Activated T-cell treated with anti-CD3 and anti-CD28 coated beads for 1 hour (primary cell): ENCODE measurements around the gene KRT36.

Experiments
- DNase-seq: peaks from one replicate; pipeline ENCODE4 v3.0.0-alpha.2; 2020; ENCODE audit warnings: low read depth

Gene KRT36

DNA sequence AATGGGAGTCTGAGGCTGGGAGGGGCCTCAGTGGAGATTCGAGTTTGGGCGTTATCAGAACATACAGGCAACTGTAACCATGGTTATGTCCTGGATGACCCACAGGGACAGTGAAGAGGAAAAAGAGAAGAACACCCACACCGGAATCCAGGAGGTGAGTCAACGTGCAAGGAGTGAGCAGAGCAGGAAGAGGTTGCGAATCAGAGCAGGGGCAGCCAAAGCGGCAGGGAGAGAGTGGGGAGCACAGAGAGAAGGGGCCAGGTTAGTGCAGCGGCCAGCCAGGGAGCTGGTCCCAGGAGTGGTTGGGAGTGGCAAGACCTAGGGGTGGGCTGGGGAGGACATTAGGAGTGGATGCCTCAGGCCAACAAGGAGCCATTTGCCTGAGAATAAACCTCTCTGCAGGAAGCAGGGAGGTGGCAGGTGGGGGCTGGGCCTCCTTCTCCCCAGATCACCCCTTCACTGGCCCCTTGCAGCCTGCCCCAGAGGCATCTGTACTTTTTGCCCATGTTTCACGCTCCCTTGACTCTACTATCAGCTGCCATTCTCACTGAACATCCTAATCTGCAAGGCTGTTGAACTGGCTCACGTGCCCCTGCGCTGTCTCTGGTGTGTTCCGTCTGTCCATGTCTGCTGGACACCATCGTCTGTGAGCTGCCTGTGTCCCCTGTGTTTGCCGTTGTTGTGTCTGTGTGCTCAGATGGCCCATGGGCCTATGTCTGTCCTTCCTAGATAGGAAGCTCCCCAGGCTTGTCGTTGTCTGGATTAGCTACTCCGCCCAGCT lies 10.6 kb upstream of the KRT36 start:
- no peak for DNase-seq

DNA sequence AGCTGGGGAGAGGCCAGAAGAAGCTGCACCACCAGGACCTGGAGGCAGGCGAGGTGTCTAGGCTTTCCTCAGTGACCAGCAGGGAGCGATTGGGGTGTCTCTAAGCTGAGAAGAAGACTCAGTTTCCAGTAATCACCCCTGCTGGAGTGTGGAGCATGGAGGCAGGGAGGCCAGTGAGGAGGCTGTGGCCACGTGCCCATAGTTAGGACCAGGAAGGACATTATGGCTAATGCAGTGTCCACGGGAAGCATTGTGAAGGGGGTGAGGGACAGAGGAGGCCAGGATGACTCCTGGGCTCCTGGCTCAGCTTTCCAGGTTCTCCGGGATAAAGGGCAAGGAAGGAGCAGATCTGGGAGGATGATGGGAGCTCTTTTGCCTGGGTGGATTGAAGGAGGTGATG lies 10.0 kb upstream of the KRT36 start:
- DNase-seq = no peak

GRCh38 chr17:41498276-41498675 lies 8.6 kb upstream of the KRT36 start:
- no peak for DNase-seq

GRCh38 chr17:41496803-41497484 lies 7.2 kb upstream of the KRT36 start:
- DNase-seq = peak; percentile 21

DNA sequence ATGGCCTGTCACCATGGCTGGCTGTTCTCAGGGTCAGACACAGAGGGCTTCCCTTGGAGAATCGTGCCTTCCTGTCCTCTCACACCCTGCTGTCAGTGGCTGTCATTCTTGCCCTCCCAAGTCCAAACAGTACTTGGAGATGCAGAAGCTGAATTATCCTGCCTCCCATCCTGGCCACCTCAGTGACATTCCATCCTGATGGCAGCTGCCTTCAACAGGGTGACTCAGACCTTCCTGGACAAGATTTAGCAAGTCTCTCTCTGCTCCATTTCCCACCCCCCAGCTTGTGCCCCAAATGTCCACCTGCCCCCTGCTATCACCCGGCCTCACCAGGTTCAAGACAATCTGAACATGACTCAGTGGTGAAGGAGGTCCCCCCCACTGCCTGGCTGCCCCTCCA lies 4.8 kb upstream of the KRT36 start:
- no peak for DNase-seq

DNA sequence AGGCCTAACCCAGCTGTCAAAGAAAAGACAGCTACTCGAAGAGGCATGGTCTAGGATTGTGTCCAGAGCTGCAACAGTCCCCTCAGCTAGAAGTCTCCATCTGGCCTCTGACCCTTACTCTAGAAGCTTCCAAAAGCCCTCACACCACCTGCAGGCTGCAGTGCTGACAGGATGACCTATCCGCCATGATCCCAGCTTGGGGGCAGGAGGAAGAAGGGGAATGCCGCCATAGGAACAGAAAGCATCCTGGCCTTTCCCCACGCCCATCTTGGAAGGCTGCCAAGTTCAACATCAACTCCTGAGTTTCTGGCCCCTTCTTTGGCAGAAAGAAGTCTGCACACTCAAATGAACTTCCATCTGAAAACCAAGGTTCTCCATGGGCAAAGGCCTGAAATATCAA lies 3.1 kb upstream of the KRT36 start:
- DNase-seq = no peak

DNA sequence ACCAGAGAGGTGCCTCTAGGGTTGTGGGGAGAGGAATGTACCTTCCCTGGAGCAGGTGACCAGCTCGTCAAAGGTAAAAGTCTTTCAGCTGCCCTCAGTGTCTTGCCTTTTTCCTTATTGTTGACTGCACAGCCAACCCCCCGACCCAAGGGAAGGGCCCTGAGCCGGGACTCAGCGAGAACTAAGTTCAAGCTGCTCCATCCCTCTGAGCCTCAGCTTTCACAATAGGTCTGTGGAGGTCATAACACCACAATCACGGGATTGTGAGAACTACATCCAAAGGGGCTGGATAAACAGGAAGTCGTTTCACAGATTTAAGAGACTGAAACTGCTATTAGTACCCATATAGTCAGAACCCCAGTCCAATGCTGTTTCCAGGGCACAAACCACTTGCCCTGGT lies 2.6 kb upstream of the KRT36 start:
- DNase-seq = no peak

- DNase-seq = no peak
Observed at GRCh38 chr17:41491476-41491875, 1.8 kb upstream of the KRT36 start.

DNA sequence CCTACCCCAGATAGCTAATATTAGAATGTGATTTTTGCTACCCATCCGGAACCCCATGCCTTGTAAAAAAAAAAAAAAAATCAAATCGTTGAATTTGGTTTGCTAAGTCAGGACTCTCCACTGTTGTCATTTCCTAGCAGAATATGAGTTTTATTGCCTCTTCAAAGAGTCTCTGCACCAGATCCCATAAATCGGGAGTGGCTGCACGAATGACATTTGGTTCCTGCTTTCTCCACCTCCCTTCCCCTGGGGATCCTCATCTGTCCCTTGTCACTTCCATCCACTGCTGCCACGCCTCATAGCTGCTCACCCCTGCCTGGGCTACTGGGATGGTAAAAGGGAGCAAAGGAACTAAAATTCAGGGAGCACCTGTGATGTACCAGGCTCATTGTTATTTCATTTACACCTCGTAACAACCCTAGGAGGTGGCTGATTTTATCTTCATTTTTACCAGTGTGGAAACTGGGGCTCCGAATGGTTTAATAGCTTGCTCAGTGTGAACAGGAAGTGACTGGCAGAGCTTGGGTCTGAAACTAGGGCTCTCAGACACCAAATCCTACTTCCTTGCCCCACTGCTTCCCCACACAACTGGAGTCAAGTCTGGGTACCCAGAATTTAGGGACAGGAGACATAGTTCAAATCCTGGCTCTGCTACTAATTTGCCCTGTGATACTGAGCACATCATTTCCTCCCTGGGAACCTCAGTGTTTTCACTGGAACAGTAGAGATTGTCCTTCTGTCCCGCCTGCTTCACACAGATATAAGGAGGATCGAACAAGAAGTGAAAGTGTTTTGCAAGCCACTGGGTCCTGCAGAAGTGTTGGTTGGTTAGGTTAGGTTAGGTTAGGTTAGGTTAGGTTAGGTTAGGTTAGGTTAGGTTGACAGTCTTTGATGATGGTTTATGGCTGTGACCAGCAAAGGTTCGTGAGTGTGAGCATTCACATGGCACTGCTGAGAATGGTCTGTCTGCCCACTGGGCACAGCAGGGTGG lies 585 bp upstream of the KRT36 start:
- no peak for DNase-seq

GRCh38 chr17:41486809-41487530 lies 2.7 kb downstream of the KRT36 start:
- DNase-seq = peak; percentile 3

DNA sequence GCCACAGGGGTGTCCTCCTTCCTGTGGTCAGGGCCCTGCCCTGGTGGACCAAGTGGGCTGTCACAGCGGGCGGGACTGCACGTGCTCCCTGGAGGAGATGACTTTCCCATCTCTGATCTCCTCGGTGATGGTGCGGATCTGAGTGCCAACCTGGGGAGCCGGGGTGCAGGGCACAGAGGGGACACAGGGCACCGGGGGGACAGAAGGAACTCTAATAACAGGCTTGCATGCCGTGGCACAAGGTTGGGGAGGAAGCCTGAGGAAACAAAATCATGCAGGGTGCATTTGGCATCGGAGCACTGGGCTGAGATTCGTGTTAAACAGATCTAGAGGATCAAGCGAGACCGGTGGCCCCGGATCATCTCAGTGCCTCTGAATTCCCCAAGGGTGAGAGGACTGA lies 3.4 kb downstream of the KRT36 start:
- no peak for DNase-seq

DNA sequence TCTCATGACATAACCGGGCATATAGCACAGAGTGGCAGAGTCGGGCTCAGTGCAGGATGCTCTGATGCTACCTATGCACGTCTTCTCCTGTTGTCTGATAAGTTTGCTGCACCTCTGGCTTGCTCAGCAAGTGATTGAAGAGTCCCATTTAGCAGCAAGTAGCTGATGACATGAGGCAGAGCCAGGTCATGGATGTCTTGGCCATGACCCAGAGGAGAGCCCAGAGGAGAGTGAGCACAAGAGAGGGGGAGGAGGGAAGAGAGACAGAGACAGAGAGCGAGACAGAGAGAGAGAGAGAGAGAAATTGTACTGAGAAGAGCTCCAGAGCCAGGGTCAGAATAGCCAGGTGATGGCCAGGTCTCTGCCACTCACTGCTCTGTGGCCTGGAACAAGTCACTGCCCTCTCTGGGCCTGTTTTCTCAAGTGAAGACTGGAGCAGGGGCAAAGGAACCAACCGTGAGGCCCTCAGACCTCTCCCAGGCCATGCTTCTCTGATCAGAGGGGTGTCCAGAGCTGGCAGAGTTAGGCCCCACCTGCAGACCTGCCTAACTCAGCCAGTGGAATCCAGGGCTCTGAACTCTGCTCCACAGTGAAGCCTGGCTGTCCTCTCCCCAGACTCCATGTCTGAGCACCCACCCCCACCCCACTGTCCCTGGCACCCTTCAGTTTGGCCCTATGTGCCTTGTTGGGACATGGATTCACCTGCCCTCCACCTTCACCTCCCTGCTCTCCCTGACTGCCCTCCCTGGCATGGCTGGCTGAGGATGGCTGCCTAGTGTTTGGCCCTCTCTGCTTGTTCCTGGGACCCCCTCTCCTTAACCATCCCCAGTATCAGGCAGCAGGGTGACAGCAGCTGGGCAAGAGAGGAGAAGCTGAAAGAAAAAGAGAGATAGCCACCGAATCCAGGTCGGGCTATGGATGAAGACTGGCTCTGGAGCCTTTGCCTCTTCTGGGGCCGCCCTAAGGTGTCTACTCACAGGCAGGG lies 4.5 kb downstream of the KRT36 start:
- DNase-seq = no peak

GRCh38 chr17:41483991-41484826 lies 5.5 kb downstream of the KRT36 start:
- no peak for DNase-seq

- no peak for DNase-seq
Observed at GRCh38 chr17:41483531-41483930, 6.2 kb downstream of the KRT36 start.

DNA sequence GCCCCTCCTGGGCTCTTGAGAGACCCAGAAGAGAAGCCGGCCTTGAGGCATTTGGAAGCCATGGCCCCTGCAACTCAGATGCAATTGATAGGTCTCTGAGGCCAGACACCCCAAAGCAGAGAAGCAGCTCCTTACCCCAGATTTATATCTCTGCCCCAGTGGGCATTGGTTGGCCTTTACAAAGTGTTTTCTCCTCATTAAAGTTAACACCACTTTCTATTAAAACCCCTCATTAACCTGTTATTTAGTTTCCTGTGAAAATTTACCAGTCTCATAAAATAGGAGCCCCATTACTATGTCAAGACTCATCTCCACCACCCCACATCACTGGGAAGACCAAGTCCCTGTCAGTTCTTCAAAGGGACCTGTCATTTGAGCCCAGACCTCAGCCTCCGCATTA lies 8.7 kb downstream of the KRT36 start, which contains the start of gene KRT35:
TSS of gene KRT35 (minus strand) at position 116 of the 400 bp plus-strand sequence. CDS start at position 62, 54 bp downstream.
- DNase-seq = no peak

DNA sequence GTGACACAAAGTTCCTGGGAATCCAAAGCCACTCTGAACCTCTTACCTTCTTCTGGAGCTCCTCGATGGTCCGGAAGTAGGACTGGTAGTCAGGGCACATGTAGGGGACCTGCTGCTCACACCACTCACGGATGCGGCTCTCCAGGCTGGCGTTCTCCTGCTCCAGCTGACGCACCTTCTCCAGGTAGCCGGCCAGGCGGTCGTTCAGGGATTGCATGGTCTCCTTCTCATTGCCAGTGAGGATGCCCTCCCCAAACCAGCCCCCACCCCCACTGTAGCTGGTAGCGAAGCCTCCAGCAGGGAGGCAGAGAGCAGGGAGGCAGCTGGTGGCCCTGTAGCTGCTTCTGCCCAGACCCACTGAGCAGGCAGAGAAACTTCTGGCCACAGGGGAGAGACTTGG lies 9.1 kb downstream of the KRT36 start:
- no peak for DNase-seq

DNA sequence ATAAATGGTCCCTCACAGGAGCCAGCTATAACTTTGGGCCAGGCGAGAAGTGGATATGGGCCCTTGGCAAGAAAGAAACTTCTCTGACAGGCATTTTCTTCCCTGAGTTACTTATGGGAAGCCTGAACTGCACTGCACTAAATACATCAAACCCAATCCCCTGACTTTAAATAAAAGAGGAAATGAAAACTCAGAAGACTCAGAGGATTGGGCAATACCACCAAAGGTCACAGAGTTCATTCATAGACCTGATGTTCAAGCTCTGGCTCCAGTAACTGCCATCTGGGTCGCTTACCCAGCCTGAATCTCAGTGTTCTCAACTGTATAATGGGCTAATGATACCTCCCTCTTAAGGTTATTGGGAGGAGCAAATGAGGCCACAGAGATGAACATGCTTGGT lies 9.6 kb downstream of the KRT36 start:
- DNase-seq = no peak

GRCh38 chr17:41478237-41478636 lies 11.5 kb downstream of the KRT36 start:
- no peak for DNase-seq
